ENCODE measurements around the gene VPS13C. TPM values are rescaled to one million over a fixed set of nuclear protein-coding genes. Genes with fewer than 3 reads are reported as not detected.

The VPS13C gene
- total and polyA plus RNA-seq, 2 donors (not counting 3 experiments of a cell fraction or from before 2014, with no cell fraction given): 10.8 to 60.3 TPM

- Histone ChIP-seq H3K27me3 (ENCODE audit: control insufficient read depth in 2 of 2, insufficient read depth in 2 of 2, low read length in 2 of 2) (no peaks in the 10 kb centered on the region), H2AFZ (ENCODE audit: low read depth, low read length) (no peak overlapping the region), H3K36me3 (ENCODE audit: control insufficient read depth in 2 of 2, extremely low read depth in 1 of 2, insufficient read depth in 2 of 2, low read length in 2 of 2) (peaks cover 0 to 1% of the 10 kb centered on the region in 2 experiments), H3K79me2 (ENCODE audit: control insufficient read depth, insufficient read depth, low read length) (no peaks in the 10 kb centered on the region), H3K9me3 (replicated peaks; ENCODE audit: control insufficient read depth, insufficient read depth, low read length) (no peaks in the 10 kb centered on the region), H3K27ac (ENCODE audit: insufficient read depth, low read depth, low read length) (no peak overlapping the region), H3K4me3 (replicated peaks in 1 of 3; ENCODE audit: insufficient read depth in 1 of 3, low read depth in 1 of 3, low read length in 3 of 3) (no peak overlapping the region), H3K9ac (replicated peaks; ENCODE audit: extremely low read depth, insufficient read depth, low read length) (no peak overlapping the region), H4K20me1 (replicated peaks; ENCODE audit: control insufficient read depth, extremely low read depth, insufficient read depth, low read length) (no peaks in the 10 kb centered on the region), H3K4me1 (ENCODE audit: control insufficient read depth, extremely low read depth, insufficient read depth, low read length) (no peaks in the 10 kb centered on the region), H3K4me2 (ENCODE audit: insufficient read depth, low read length) (no peak overlapping the region), H3K9me1 (replicated peaks; ENCODE audit: control insufficient read depth, extremely low read depth, insufficient read depth, low read length) (no peaks in the 10 kb centered on the region)
- dilution Hi-C loops (cut with MboI; ENCODE audit: extremely low pct_ligation_motif_present, low sequenced_read_pairs) (no loop called here), intact Hi-C loops (cut with micrococcal nuclease) (no loop called here)
- ChIA-PET CTCF (no interaction called here), POLR2A (no interaction called here)
- BruUV-seq (replicated peaks): no TSS peak
- no peak for DNase-seq (ENCODE audit: low read depth, low spot score)
- TF ChIP-seq GATA2 (IDR thresholded peaks at IDR 0.05; ENCODE audit: insufficient read depth, insufficient read length, low read depth, low read length): no peak
- FAIRE-seq: no peak
Measured at GRCh38 chr15:61892140-61892539, 168.1 kb downstream of the VPS13C start.

- ChIA-PET CTCF (no interaction called here), POLR2A (no interaction called here)
- Histone ChIP-seq H2AFZ (ENCODE audit: low read depth, low read length) (no peak overlapping the region), H3K79me2 (ENCODE audit: control insufficient read depth, insufficient read depth, low read length) (no peaks in the 10 kb centered on the region), H3K9ac (replicated peaks; ENCODE audit: extremely low read depth, insufficient read depth, low read length) (no peak overlapping the region), H3K36me3 (ENCODE audit: control insufficient read depth in 2 of 2, extremely low read depth in 1 of 2, insufficient read depth in 2 of 2, low read length in 2 of 2) (peaks cover 0 to 1% of the 10 kb centered on the region in 2 experiments), H3K4me2 (ENCODE audit: insufficient read depth, low read length) (no peak overlapping the region), H3K27ac (ENCODE audit: insufficient read depth, low read depth, low read length) (no peak overlapping the region), H3K9me3 (replicated peaks; ENCODE audit: control insufficient read depth, insufficient read depth, low read length) (no peaks in the 10 kb centered on the region), H3K27me3 (ENCODE audit: control insufficient read depth in 2 of 2, insufficient read depth in 2 of 2, low read length in 2 of 2) (no peaks in the 10 kb centered on the region), H3K4me3 (replicated peaks in 1 of 3; ENCODE audit: insufficient read depth in 1 of 3, low read depth in 1 of 3, low read length in 3 of 3) (no peak overlapping the region), H3K4me1 (ENCODE audit: control insufficient read depth, extremely low read depth, insufficient read depth, low read length) (no peaks in the 10 kb centered on the region), H3K9me1 (replicated peaks; ENCODE audit: control insufficient read depth, extremely low read depth, insufficient read depth, low read length) (no peaks in the 10 kb centered on the region), H4K20me1 (replicated peaks; ENCODE audit: control insufficient read depth, extremely low read depth, insufficient read depth, low read length) (no peaks in the 10 kb centered on the region)
- dilution Hi-C loops (cut with MboI; ENCODE audit: extremely low pct_ligation_motif_present, low sequenced_read_pairs) (no loop called here), intact Hi-C loops (cut with micrococcal nuclease) (no loop called here)
- DNase-seq (ENCODE audit: low read depth, low spot score): no peak
- TF ChIP-seq GATA2 (IDR thresholded peaks at IDR 0.05; ENCODE audit: insufficient read depth, insufficient read length, low read depth, low read length) (no peak), POLR2A (IDR thresholded peaks at IDR 0.05; ENCODE audit: low read depth, low read length) (no peak), POLR2AphosphoS5 (IDR thresholded peaks at IDR 0.05; ENCODE audit: insufficient read depth, low read depth, low read length) (no peak), CTCF (IDR thresholded peaks at IDR 0.05; ENCODE audit: extremely low read depth in 1 of 2, insufficient read depth in 1 of 2, low read depth in 1 of 2, low read length in 2 of 2) (no peak), JUN (IDR thresholded peaks at IDR 0.05; ENCODE audit: borderline replicate concordance, insufficient read depth, insufficient read length, low read depth) (no peak), FOS (IDR thresholded peaks at IDR 0.05; ENCODE audit: borderline replicate concordance, insufficient read depth, low read length) (no peak), MYC (IDR thresholded peaks at IDR 0.05; ENCODE audit: low read depth, low read length) (no peak), MAX (IDR thresholded peaks at IDR 0.05; ENCODE audit: insufficient read depth, insufficient read length) (no peak), EZH2 (IDR thresholded peaks at IDR 0.05; ENCODE audit: borderline replicate concordance, low read depth, low read length, severe bottlenecking) (no peak)
- no peak for FAIRE-seq
- no TSS peak for BruUV-seq (replicated peaks)
Measured at GRCh38 chr15:61890106-61890505, 170.1 kb downstream of the VPS13C start.

Measured in endothelial cell of umbilical vein (primary cell).